Astrocyte (in vitro differentiated cells and primary cell): Measurements from ENCODE around the gene MECP2. TPM values are rescaled to one million over a fixed set of nuclear protein-coding genes. Genes with fewer than 3 reads are reported as not detected.

Source experiments
- DNase-seq: peaks from one replicate; pipeline ENCODE4 v3.0.0-alpha.2; 2010; ENCODE audit warnings: low read depth
- FAIRE-seq: peaks from 2 replicates; lab custom pipeline; 2011; peaks lifted over from hg19 to GRCh38; lab: Jason Lieb, UNC
- H2AFZ ChIP-seq: 2 replicates; pipeline ENCODE4 v1.6.0; 2012; ENCODE audit warnings: low read depth, low read length, inconsistent platforms
- H3K27ac ChIP-seq: 2 replicates; pipeline ENCODE4 v1.5.1; 2011; ENCODE audit warnings: low read depth, low read length, inconsistent platforms
- H3K27me3 ChIP-seq: 2 replicates; pipeline ENCODE4 v1.6.0; 2011; ENCODE audit warnings: low read length, inconsistent platforms; ENCODE audit not compliant: insufficient read depth
- H3K36me3 ChIP-seq: 2 replicates; pipeline ENCODE4 v1.5.1; 2011; ENCODE audit warnings: low read length, inconsistent platforms; ENCODE audit not compliant: insufficient read depth
- H3K4me1 ChIP-seq: 2 replicates; pipeline ENCODE4 v1.5.1; 2011; ENCODE audit warnings: low read length, inconsistent platforms; ENCODE audit not compliant: insufficient read depth
- H3K4me2 ChIP-seq: 2 replicates; pipeline ENCODE4 v1.6.0; 2012; ENCODE audit warnings: low read length, inconsistent platforms
- H3K4me3 ChIP-seq: 2 replicates; pipeline ENCODE4 v1.5.1; 2011; ENCODE audit warnings: low read depth, mild to moderate bottlenecking, low read length, inconsistent platforms; ENCODE audit not compliant: insufficient read depth
- H3K79me2 ChIP-seq: 2 replicates; pipeline ENCODE4 v1.6.0; 2012; ENCODE audit warnings: mild to moderate bottlenecking, low read length, inconsistent platforms; ENCODE audit not compliant: insufficient read depth
- H3K9ac ChIP-seq: 2 replicates; pipeline ENCODE4 v1.6.0; 2012; ENCODE audit warnings: mild to moderate bottlenecking, low read length, inconsistent platforms
- H3K9me3 ChIP-seq: 2 replicates; pipeline ENCODE4 v1.5.1; 2012; ENCODE audit warnings: low read depth, mild to moderate bottlenecking, low read length, inconsistent platforms; ENCODE audit not compliant: insufficient read depth
- H4K20me1 ChIP-seq: 2 replicates; pipeline ENCODE4 v1.6.0; 2012; ENCODE audit warnings: low read length, inconsistent platforms; ENCODE audit not compliant: insufficient read depth
- H3K27ac Mint-ChIP-seq: one replicate; pipeline ENCODE4 v1.8.0; 2021; ENCODE audit warnings: mild to moderate bottlenecking, mixed read lengths; ENCODE audit not compliant: unreplicated experiment
- H3K27me3 Mint-ChIP-seq: one replicate; pipeline ENCODE4 v1.8.0; 2021; ENCODE audit warnings: low read depth, mixed read lengths; ENCODE audit not compliant: unreplicated experiment
- H3K36me3 Mint-ChIP-seq: one replicate; pipeline ENCODE4 v1.8.0; 2021; ENCODE audit warnings: low read depth, mixed read lengths; ENCODE audit not compliant: unreplicated experiment
- H3K4me1 Mint-ChIP-seq: one replicate; pipeline ENCODE4 v1.8.0; 2021; ENCODE audit warnings: low read depth, mixed read lengths; ENCODE audit not compliant: unreplicated experiment
- H3K4me3 Mint-ChIP-seq: one replicate; pipeline ENCODE4 v1.8.0; 2021; ENCODE audit warnings: mild to moderate bottlenecking, moderate library complexity, mixed read lengths; ENCODE audit not compliant: unreplicated experiment
- H3K9me3 Mint-ChIP-seq: one replicate; pipeline ENCODE4 v1.8.0; 2021; ENCODE audit warnings: mild to moderate bottlenecking, mixed read lengths; ENCODE audit not compliant: unreplicated experiment
- CTCF ChIP-seq: IDR thresholded peaks from 2 replicates; pipeline ENCODE4 v1.5.1; 2011; ENCODE audit warnings: low read depth, mild to moderate bottlenecking, inconsistent platforms, low read length, moderate library complexity; ENCODE audit not compliant: insufficient read depth
- EZH2 ChIP-seq: IDR thresholded peaks from 2 replicates; pipeline ENCODE4 v1.6.1; 2012; ENCODE audit warnings: mild to moderate bottlenecking, low read length, inconsistent platforms; ENCODE audit not compliant: insufficient read depth
- total RNA-seq: library from RNA; stranded (reverse); gene quantifications from 2 replicates; pipeline ENCODE4 v1.2.1, GENCODE V29; 2021

Gene MECP2
- total RNA-seq, 1 donor from 2014 or later: 36.2 TPM

GRCh38 chrX:154115071-154115470 lies 17.6 kb upstream of the MECP2 start:
- H3K9me3 ChIP-seq: no peaks in the 10 kb centered on the region
- H3K36me3 ChIP-seq: no peaks in the 10 kb centered on the region
- Mint-ChIP-seq H3K9me3 (no peaks in the 10 kb centered on the region), H3K27ac (no peak overlapping the region), H3K4me1 (no peaks in the 10 kb centered on the region), H3K4me3 (no peak overlapping the region), H3K36me3 (no peaks in the 10 kb centered on the region), H3K27me3 (peaks cover 15% of the 10 kb centered on the region)
- H3K4me1 ChIP-seq: no peaks in the 10 kb centered on the region
- no peak for DNase-seq
- no peak for FAIRE-seq
- no peak overlapping the region for H3K9ac ChIP-seq
- no peak for TF ChIP-seq CTCF
- TF ChIP-seq EZH2: no peak
- H2AFZ ChIP-seq: no peak overlapping the region
- H3K27ac ChIP-seq: no peak overlapping the region
- H3K79me2 ChIP-seq: no peaks in the 10 kb centered on the region
- no peak overlapping the region for H3K4me2 ChIP-seq
- H4K20me1 ChIP-seq: no peaks in the 10 kb centered on the region
- no peaks in the 10 kb centered on the region for H3K27me3 ChIP-seq
- H3K4me3 ChIP-seq: no peak overlapping the region

- no peaks in the 10 kb centered on the region for H3K9me3 Mint-ChIP-seq
- no peaks in the 10 kb centered on the region for H3K4me1 Mint-ChIP-seq
Measured at GRCh38 chrX:154114652-154115051, 17.1 kb upstream of the MECP2 start.

More at GRCh38 chrX:154114652-154115051, 17.1 kb upstream of the MECP2 start:
- no peaks in the 10 kb centered on the region for H3K27me3 ChIP-seq
- H3K4me2 ChIP-seq: no peak overlapping the region
- no peak overlapping the region for H2AFZ ChIP-seq
- H3K36me3 ChIP-seq: no peaks in the 10 kb centered on the region
- no peaks in the 10 kb centered on the region for H4K20me1 ChIP-seq
- H3K4me3 Mint-ChIP-seq: no peak overlapping the region
- TF ChIP-seq CTCF (no peak), EZH2 (no peak)
- no peaks in the 10 kb centered on the region for H3K9me3 ChIP-seq
- H3K9ac ChIP-seq: no peak overlapping the region
- peaks cover 15% of the 10 kb centered on the region for H3K27me3 Mint-ChIP-seq
- no peak overlapping the region for H3K4me3 ChIP-seq
- FAIRE-seq (no peak), DNase-seq (no peak)
- no peak overlapping the region for H3K27ac ChIP-seq
- no peaks in the 10 kb centered on the region for H3K4me1 ChIP-seq
- no peak overlapping the region for H3K27ac Mint-ChIP-seq
- no peaks in the 10 kb centered on the region for H3K79me2 ChIP-seq
- no peaks in the 10 kb centered on the region for H3K36me3 Mint-ChIP-seq
